Measurements from ENCODE around the gene RPL18.

DNA sequence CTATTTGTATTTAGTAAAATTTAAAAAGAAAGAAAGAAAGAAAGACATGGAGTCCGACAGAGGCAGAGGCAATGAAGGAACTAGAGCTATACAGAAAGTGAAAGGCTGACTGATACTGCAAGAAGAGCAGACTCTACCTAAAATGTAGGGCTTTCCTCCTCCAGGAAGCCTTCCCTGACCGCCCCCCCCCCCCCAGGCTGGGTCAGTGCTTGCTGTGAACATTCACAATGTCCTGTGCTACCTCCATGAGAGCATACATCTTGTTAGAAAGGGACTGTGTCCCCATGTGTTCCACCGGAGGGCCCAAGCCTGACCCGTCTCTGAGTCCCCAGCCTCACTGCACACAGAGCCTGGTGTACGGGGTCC is 32.7 kb upstream of the RPL18 start:
- TF ChIP-seq, protein P1, sequence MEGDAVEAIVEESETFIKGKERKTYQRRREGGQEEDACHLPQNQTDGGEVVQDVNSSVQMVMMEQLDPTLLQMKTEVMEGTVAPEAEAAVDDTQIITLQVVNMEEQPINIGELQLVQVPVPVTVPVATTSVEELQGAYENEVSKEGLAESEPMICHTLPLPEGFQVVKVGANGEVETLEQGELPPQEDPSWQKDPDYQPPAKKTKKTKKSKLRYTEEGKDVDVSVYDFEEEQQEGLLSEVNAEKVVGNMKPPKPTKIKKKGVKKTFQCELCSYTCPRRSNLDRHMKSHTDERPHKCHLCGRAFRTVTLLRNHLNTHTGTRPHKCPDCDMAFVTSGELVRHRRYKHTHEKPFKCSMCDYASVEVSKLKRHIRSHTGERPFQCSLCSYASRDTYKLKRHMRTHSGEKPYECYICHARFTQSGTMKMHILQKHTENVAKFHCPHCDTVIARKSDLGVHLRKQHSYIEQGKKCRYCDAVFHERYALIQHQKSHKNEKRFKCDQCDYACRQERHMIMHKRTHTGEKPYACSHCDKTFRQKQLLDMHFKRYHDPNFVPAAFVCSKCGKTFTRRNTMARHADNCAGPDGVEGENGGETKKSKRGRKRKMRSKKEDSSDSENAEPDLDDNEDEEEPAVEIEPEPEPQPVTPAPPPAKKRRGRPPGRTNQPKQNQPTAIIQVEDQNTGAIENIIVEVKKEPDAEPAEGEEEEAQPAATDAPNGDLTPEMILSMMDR (conservative IDR thresholded peaks at IDR 0.05 in 1 of 2, IDR thresholded peaks at IDR 0.05 in 1 of 2; ENCODE audit: low read depth in 1 of 2, low read length in 2 of 2) = no peak
- TF ChIP-seq EZH2 (IDR thresholded peaks at IDR 0.05; ENCODE audit: low read length, missing control alignments) = no peak

Data from fibroblast of lung (primary cell).